ENCODE data around the gene ASCC1. TPM values are rescaled to one million over a fixed set of nuclear protein-coding genes. Genes with fewer than 3 reads are reported as not detected.

Gene ASCC1
- total and polyA plus RNA-seq, 2 of the 13 experiments (the other 11 are each of a cell fraction or from before 2014, with no cell fraction given) = 21.6 to 30.1 TPM

DNA sequence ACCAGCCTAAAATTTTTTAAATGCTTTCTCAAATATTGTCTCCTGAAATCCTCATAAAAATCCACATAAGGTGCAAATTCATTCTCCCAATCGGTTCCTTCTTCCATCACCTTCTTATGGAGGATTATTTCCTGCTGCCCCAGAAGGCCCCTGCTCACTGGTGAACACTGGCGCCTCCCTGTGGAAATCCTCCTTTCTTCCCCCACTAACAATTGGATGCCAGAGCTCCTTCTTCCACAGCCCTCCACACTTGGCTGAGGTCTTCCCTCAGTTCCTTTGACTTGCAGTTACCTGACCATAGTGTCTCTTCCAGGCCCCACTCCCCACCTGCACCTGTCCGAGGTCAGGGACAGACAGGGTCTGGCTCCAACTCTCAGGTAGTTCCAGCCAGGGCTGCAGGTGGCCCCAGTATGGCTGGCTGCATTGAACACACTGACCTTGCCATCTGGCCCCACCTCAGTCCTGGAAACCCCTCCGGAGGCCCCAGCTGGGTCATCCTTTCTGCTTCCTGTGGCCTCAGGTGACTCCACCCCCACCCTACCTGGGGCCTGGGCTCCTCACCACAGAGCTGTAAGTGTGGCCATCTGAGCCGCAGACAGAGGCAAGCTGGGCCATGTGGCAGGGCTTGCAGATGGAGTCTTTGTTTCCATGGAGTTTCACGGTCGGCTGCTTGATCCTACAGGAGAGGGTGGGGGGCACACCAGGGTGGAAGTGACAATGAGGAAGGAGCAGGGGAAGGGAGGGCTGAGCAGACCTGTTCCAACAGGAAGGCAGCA is 146.1 kb downstream of the ASCC1 start (continued):
- TF ChIP-seq, protein P1, sequence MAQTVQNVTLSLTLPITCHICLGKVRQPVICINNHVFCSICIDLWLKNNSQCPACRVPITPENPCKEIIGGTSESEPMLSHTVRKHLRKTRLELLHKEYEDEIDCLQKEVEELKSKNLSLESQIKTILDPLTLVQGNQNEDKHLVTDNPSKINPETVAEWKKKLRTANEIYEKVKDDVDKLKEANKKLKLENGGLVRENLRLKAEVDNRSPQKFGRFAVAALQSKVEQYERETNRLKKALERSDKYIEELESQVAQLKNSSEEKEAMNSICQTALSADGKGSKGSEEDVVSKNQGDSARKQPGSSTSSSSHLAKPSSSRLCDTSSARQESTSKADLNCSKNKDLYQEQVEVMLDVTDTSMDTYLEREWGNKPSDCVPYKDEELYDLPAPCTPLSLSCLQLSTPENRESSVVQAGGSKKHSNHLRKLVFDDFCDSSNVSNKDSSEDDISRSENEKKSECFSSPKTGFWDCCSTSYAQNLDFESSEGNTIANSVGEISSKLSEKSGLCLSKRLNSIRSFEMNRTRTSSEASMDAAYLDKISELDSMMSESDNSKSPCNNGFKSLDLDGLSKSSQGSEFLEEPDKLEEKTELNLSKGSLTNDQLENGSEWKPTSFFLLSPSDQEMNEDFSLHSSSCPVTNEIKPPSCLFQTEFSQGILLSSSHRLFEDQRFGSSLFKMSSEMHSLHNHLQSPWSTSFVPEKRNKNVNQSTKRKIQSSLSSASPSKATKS (CRISPR knock-in tag; IDR thresholded peaks at IDR 0.05) = no peak
- TF ChIP-seq RBM39 (IDR thresholded peaks at IDR 0.05; ENCODE audit: low read depth, low read length, poor library complexity, severe bottlenecking) (no peak), ZFP62 (CRISPR knock-in tag; IDR thresholded peaks at IDR 0.05) (no peak), NFE2 (CRISPR knock-in tag; IDR thresholded peaks at IDR 0.05) (no peak), NCOA5 (CRISPR knock-in tag; IDR thresholded peaks at IDR 0.05) (no peak), TGIF2 (CRISPR knock-in tag; IDR thresholded peaks at IDR 0.05) (no peak), MZF1 (CRISPR knock-in tag; IDR thresholded peaks at IDR 0.05; ENCODE audit: borderline replicate concordance) (no peak), ZNF292 (CRISPR knock-in tag; IDR thresholded peaks at IDR 0.05; ENCODE audit: borderline replicate concordance, low read depth) (no peak), POGZ (CRISPR knock-in tag; IDR thresholded peaks at IDR 0.05) (no peak), ZNF44 (CRISPR knock-in tag; IDR thresholded peaks at IDR 0.05) (no peak), TP53 (CRISPR knock-in tag; conservative IDR thresholded peaks at IDR 0.05) (no peak), TEAD3 (CRISPR knock-in tag; optimal IDR thresholded peaks at IDR 0.05; ENCODE audit: borderline replicate concordance) (peak; percentile 13), PHF5A (CRISPR knock-in tag; IDR thresholded peaks at IDR 0.05; ENCODE audit: low read depth, unreplicated experiment) (no peak), FIP1L1 (IDR thresholded peaks at IDR 0.05; ENCODE audit: borderline replicate concordance, insufficient read depth, low read depth, low read length) (no peak), ETV6 (CRISPR knock-in tag; conservative IDR thresholded peaks at IDR 0.05) (no peak), RFX1 (IDR thresholded peaks at IDR 0.05) (no peak)
- TF ChIP-seq, protein P2, sequence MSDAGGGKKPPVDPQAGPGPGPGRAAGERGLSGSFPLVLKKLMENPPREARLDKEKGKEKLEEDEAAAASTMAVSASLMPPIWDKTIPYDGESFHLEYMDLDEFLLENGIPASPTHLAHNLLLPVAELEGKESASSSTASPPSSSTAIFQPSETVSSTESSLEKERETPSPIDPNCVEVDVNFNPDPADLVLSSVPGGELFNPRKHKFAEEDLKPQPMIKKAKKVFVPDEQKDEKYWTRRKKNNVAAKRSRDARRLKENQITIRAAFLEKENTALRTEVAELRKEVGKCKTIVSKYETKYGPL (CRISPR knock-in tag; IDR thresholded peaks at IDR 0.05) = no peak
- TF ChIP-seq, protein P3, sequence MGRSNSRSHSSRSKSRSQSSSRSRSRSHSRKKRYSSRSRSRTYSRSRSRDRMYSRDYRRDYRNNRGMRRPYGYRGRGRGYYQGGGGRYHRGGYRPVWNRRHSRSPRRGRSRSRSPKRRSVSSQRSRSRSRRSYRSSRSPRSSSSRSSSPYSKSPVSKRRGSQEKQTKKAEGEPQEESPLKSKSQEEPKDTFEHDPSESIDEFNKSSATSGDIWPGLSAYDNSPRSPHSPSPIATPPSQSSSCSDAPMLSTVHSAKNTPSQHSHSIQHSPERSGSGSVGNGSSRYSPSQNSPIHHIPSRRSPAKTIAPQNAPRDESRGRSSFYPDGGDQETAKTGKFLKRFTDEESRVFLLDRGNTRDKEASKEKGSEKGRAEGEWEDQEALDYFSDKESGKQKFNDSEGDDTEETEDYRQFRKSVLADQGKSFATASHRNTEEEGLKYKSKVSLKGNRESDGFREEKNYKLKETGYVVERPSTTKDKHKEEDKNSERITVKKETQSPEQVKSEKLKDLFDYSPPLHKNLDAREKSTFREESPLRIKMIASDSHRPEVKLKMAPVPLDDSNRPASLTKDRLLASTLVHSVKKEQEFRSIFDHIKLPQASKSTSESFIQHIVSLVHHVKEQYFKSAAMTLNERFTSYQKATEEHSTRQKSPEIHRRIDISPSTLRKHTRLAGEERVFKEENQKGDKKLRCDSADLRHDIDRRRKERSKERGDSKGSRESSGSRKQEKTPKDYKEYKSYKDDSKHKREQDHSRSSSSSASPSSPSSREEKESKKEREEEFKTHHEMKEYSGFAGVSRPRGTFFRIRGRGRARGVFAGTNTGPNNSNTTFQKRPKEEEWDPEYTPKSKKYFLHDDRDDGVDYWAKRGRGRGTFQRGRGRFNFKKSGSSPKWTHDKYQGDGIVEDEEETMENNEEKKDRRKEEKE (IDR thresholded peaks at IDR 0.05) = no peak
- TF ChIP-seq, protein P4, sequence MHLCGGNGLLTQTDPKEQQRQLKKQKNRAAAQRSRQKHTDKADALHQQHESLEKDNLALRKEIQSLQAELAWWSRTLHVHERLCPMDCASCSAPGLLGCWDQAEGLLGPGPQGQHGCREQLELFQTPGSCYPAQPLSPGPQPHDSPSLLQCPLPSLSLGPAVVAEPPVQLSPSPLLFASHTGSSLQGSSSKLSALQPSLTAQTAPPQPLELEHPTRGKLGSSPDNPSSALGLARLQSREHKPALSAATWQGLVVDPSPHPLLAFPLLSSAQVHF (CRISPR knock-in tag; IDR thresholded peaks at IDR 0.05) = no peak
- TF ChIP-seq, protein P5, sequence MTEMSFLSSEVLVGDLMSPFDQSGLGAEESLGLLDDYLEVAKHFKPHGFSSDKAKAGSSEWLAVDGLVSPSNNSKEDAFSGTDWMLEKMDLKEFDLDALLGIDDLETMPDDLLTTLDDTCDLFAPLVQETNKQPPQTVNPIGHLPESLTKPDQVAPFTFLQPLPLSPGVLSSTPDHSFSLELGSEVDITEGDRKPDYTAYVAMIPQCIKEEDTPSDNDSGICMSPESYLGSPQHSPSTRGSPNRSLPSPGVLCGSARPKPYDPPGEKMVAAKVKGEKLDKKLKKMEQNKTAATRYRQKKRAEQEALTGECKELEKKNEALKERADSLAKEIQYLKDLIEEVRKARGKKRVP (CRISPR knock-in tag; IDR thresholded peaks at IDR 0.05) = no peak

Data from HepG2 (cell line).